HCT116 (cell line): Measurements from ENCODE around the gene DEXI. TPM values are rescaled to one million over a fixed set of nuclear protein-coding genes. Genes with fewer than 3 reads are reported as not detected.

Experiments
- ATAC-seq: fragments of 200-7000 bp; cut with Tn5 transposase; 2 replicates; pipeline ENCODE4 v1.9.1; 2020; ENCODE audit warnings: mild to moderate bottlenecking, moderate library complexity
- BruUV-seq: library from RNA; stranded (reverse); fragments of 400-500 nt; replicated peaks from 2 replicates; lab custom pipeline; 2021; lab: Mats Ljungman, UMichigan
- CTCF ChIA-PET: fragments of 300-600 bp; sonication (Branson Sonifier 250); formaldehyde crosslinking; loops from one replicate; lab custom pipeline; 2021; ENCODE audit warnings: antibody characterized with exemption; lab: Charles Lee
- POLR2A ChIA-PET: fragments of 300-600, 350-600 bp; sonication (Branson Sonifier 250); formaldehyde crosslinking; loops from one replicate; lab custom pipeline; 2021; ENCODE audit warnings: antibody characterized with exemption; lab: Charles Lee
- RAD21 ChIA-PET, 2 experiments: fragments of 300-600 bp; sonication (Branson Sonifier 250); formaldehyde crosslinking; loops; one replicate each; lab custom pipeline; 2023; ENCODE audit warnings: low total read pairs in 2 of 2; ENCODE audit not compliant: uncharacterized antibody in 2 of 2, unreplicated experiment in 2 of 2, low non-redundant PET in 1 of 2; lab: Charles Lee
- DNase-seq: peaks from one replicate; pipeline ENCODE4 v3.0.0-alpha.2; 2010; ENCODE audit warnings: low read depth, low spot score
- H2AFZ ChIP-seq: fragments of 200-600 bp; shearing (Covaris generic), sonication (generic); 2 replicates; pipeline ENCODE4 v1.6.1; 2017; ENCODE audit warnings: low read depth, mixed run types, mixed read lengths, antibody characterized with exemption, low read length; ENCODE audit not compliant: poor library complexity, severe bottlenecking
- H3K27ac ChIP-seq: 2 replicates; pipeline ENCODE4 v1.5.1; 2012; ENCODE audit warnings: low read depth, low read length
- H3K27me3 ChIP-seq: fragments of 200-600 bp; sonication (generic); 2 replicates; pipeline ENCODE4 v1.6.1; 2016; ENCODE audit warnings: mixed run types, low read length, mixed read lengths; ENCODE audit not compliant: insufficient read depth
- H3K36me3 ChIP-seq, 2 experiments: fragments of 200-500 bp in 1 of 2; fragments of 200-600 bp in 1 of 2; sonication (Bioruptor generic) in 1 of 2; sonication (generic) in 1 of 2; 2 replicates each; pipeline versions ENCODE4 v1.5.1 to v1.6.1; 2014 to 2016; ENCODE audit warnings: low read length in 2 of 2, inconsistent platforms in 1 of 2, mixed read lengths in 1 of 2, mixed run types in 1 of 2; ENCODE audit not compliant: insufficient read depth in 2 of 2, control insufficient read depth in 1 of 2
- H3K4me1 ChIP-seq, 2 experiments: fragments of 200-600 bp in 1 of 2; sonication (generic) in 1 of 2; 2 replicates each; pipeline versions ENCODE4 v1.5.1 to v1.6.1; 2012 to 2017; ENCODE audit warnings: low read length in 2 of 2, inconsistent platforms in 1 of 2, mild to moderate bottlenecking in 1 of 2, mixed read lengths in 1 of 2, mixed run types in 1 of 2, moderate library complexity in 1 of 2; ENCODE audit not compliant: insufficient read depth in 2 of 2, control insufficient read depth in 1 of 2
- H3K4me2 ChIP-seq: fragments of 200-600 bp; sonication (generic); 2 replicates; pipeline ENCODE4 v1.6.1; 2017; ENCODE audit warnings: mixed run types, low read length, mixed read lengths
- H3K4me3 ChIP-seq, 2 experiments: fragments of 200-600 bp in 1 of 2; sonication (generic) in 1 of 2; replicated peaks in 1 of 2; 2 replicates each; pipeline ENCODE4 v1.5.1; 2011 to 2016; ENCODE audit warnings: low read length in 2 of 2, control low read depth in 1 of 2, low read depth in 1 of 2, mild to moderate bottlenecking in 1 of 2, mixed read lengths in 1 of 2, mixed run types in 1 of 2
- H3K79me2 ChIP-seq: fragments of 200-600 bp; sonication (generic); 2 replicates; pipeline ENCODE4 v1.6.1; 2017; ENCODE audit warnings: mild to moderate bottlenecking, mixed run types, low read length, moderate library complexity, mixed read lengths; ENCODE audit not compliant: insufficient read depth
- H3K9ac ChIP-seq: fragments of 200-600 bp; sonication (generic); 2 replicates; pipeline ENCODE4 v1.6.1; 2016; ENCODE audit warnings: low read length, mixed read lengths
- H3K9me2 ChIP-seq: fragments of 200-600 bp; sonication (generic), shearing (Covaris generic); 2 replicates; pipeline ENCODE4 v1.6.1; 2017; ENCODE audit warnings: mixed run types, mild to moderate bottlenecking, moderate library complexity; ENCODE audit not compliant: insufficient read depth
- H3K9me3 ChIP-seq, 2 experiments: fragments of 200-500 bp in 1 of 2; fragments of 200-600 bp in 1 of 2; sonication (Bioruptor generic) in 1 of 2; sonication (generic) in 1 of 2; 2 replicates each; pipeline ENCODE4 v1.6.1; 2014 to 2017; ENCODE audit warnings: low read length in 2 of 2, mixed read lengths in 2 of 2, inconsistent platforms in 1 of 2, low read depth in 1 of 2, mild to moderate bottlenecking in 1 of 2, mixed run types in 1 of 2, moderate library complexity in 1 of 2; ENCODE audit not compliant: control insufficient read depth in 1 of 2, insufficient read depth in 1 of 2
- H4K20me1 ChIP-seq: fragments of 200-600 bp; sonication (generic), shearing (Covaris generic); 2 replicates; pipeline ENCODE4 v1.6.1; 2017; ENCODE audit warnings: mixed run types, mild to moderate bottlenecking, moderate library complexity; ENCODE audit not compliant: insufficient read depth
- ATF3 ChIP-seq: IDR thresholded peaks from 2 replicates; pipeline ENCODE4 v1.6.1; 2012
- CBX3 ChIP-seq: IDR thresholded peaks from 2 replicates; pipeline ENCODE4 v1.6.1; 2012; ENCODE audit warnings: low read depth
- FOSL1 ChIP-seq: IDR thresholded peaks from 2 replicates; pipeline ENCODE4 v1.6.1; 2012; ENCODE audit warnings: low read depth
- POLR2A ChIP-seq: IDR thresholded peaks from 2 replicates; pipeline ENCODE4 v1.7.0; 2011; ENCODE audit warnings: borderline replicate concordance; ENCODE audit not compliant: insufficient read depth, insufficient read length; ENCODE audit errors: extremely low read depth
- POLR2AphosphoS5 ChIP-seq: IDR thresholded peaks from 2 replicates; pipeline ENCODE4 v1.6.1; 2011; ENCODE audit warnings: mild to moderate bottlenecking, low read depth, low read length, moderate library complexity
- RAD21 ChIP-seq: IDR thresholded peaks from 2 replicates; pipeline ENCODE4 v1.6.1; 2012; ENCODE audit warnings: low read depth, mild to moderate bottlenecking
- REST ChIP-seq: IDR thresholded peaks from 2 replicates; pipeline ENCODE4 v1.6.1; 2012; ENCODE audit warnings: low read depth
- TCF7L2 ChIP-seq: IDR thresholded peaks from 2 replicates; pipeline ENCODE4 v1.7.0; 2011; ENCODE audit warnings: borderline replicate concordance, inconsistent platforms; ENCODE audit not compliant: insufficient read depth, insufficient read length; ENCODE audit errors: extremely low read depth
- ZNF274 ChIP-seq: fragments of 200-500 bp; sonication (Bioruptor generic); IDR thresholded peaks from 2 replicates; pipeline ENCODE4 v1.6.1; 2014; ENCODE audit warnings: mild to moderate bottlenecking, low read depth, low read length, inconsistent platforms
- intact Hi-C: fragments of 100-400 bp; cut with micrococcal nuclease; formaldehyde crosslinking; loops from 2 replicates; pipeline ENCODE4 v1.10.0; 2022
- total RNA-seq: library from RNA; stranded (reverse); gene quantifications from one replicate; pipeline ENCODE4 v1.2.1, GENCODE V29; 2021; ENCODE audit not compliant: unreplicated experiment
- TF ChIP-seq, protein P1 (sequence below), 3 experiments: fragments of 200-600 bp in 1 of 3; sonication (generic) in 1 of 3; IDR thresholded peaks in 2 of 3; conservative IDR thresholded peaks in 1 of 3; 2 replicates each; pipeline ENCODE4 v1.5.1; 2012 to 2017; ENCODE audit warnings: low read depth in 2 of 3, low read length in 2 of 3, antibody characterized with exemption in 1 of 3, borderline replicate concordance in 1 of 3, control low read depth in 1 of 3, mild to moderate bottlenecking in 1 of 3, mixed read lengths in 1 of 3, mixed run types in 1 of 3, moderate library complexity in 1 of 3; ENCODE audit not compliant: insufficient read depth in 1 of 3

Gene DEXI
- total RNA-seq, 1 experiment from 2014 or later, result 37.8 TPM

- Histone ChIP-seq H3K36me3 (no peaks in the 10 kb centered on the region), H3K9me2 (no peaks in the 10 kb centered on the region), H3K27me3 (no peaks in the 10 kb centered on the region), H3K4me1 (peaks cover 40 to 48% of the 10 kb centered on the region in 2 experiments), H3K27ac (no peak overlapping the region), H4K20me1 (no peaks in the 10 kb centered on the region), H3K9ac (no peak overlapping the region), H2AFZ (no peak overlapping the region), H3K79me2 (no peaks in the 10 kb centered on the region), H3K9me3 (no peaks in the 10 kb centered on the region), H3K4me2 (no peak overlapping the region), H3K4me3 (no peak overlapping the region)
- ChIA-PET CTCF (no interaction called here), RAD21 (no interaction called here), POLR2A (no interaction called here)
- intact Hi-C loops, result no loop called here
- no TSS peak for BruUV-seq
- DNase-seq (no peak), ATAC-seq (0 out of 2 replicates have a peak, but pooled peaks have one; percentile 20)
- TF ChIP-seq ATF3 (no peak), TCF7L2 (no peak), REST (no peak), POLR2AphosphoS5 (no peak), CBX3 (no peak), ZNF274 (no peak), POLR2A (no peak), RAD21 (peak; percentile 53), FOSL1 (no peak)
- TF ChIP-seq, protein P1, sequence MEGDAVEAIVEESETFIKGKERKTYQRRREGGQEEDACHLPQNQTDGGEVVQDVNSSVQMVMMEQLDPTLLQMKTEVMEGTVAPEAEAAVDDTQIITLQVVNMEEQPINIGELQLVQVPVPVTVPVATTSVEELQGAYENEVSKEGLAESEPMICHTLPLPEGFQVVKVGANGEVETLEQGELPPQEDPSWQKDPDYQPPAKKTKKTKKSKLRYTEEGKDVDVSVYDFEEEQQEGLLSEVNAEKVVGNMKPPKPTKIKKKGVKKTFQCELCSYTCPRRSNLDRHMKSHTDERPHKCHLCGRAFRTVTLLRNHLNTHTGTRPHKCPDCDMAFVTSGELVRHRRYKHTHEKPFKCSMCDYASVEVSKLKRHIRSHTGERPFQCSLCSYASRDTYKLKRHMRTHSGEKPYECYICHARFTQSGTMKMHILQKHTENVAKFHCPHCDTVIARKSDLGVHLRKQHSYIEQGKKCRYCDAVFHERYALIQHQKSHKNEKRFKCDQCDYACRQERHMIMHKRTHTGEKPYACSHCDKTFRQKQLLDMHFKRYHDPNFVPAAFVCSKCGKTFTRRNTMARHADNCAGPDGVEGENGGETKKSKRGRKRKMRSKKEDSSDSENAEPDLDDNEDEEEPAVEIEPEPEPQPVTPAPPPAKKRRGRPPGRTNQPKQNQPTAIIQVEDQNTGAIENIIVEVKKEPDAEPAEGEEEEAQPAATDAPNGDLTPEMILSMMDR (IDR thresholded peaks at IDR 0.05 in 2 of 3, conservative IDR thresholded peaks at IDR 0.05 in 1 of 3; ENCODE audit: borderline replicate concordance in 1 of 3, insufficient read depth in 1 of 3, low read depth in 2 of 3, low read length in 2 of 3), result peak in 2 of 3 experiments; percentile 59 to 70; a peak in 4 of 6 replicates
Observed at GRCh38 chr16:10988164-10988803, 46.0 kb upstream of the DEXI start.
